ENCODE results near the gene NPC1.

NPC1 gene

GRCh38 chr18:23548275-23548674, 38.0 kb downstream of the NPC1 start:
- no peak for DNase-seq (ENCODE audit: low read depth)

GRCh38 chr18:23547846-23548245, 38.5 kb downstream of the NPC1 start:
- no peak for DNase-seq (ENCODE audit: low read depth)

GRCh38 chr18:23547306-23547705, 39.0 kb downstream of the NPC1 start:
- no peak for DNase-seq (ENCODE audit: low read depth)

GRCh38 chr18:23545247-23545789, 41.0 kb downstream of the NPC1 start:
- DNase-seq (ENCODE audit: low read depth), result no peak

GRCh38 chr18:23542461-23542860, 43.8 kb downstream of the NPC1 start:
- no peak for DNase-seq (ENCODE audit: low read depth)

GRCh38 chr18:23541349-23542093, 44.8 kb downstream of the NPC1 start:
- DNase-seq (ENCODE audit: low read depth), result no peak

GRCh38 chr18:23540867-23541266, 45.4 kb downstream of the NPC1 start:
- DNase-seq (ENCODE audit: low read depth), result no peak

- DNase-seq (ENCODE audit: low read depth), result no peak
These were observed 46.3 kb downstream of the NPC1 start for GRCh38 chr18:23539911-23540525.

GRCh38 chr18:23539296-23539695, 47.0 kb downstream of the NPC1 start:
- no peak for DNase-seq (ENCODE audit: low read depth)

- no peak for DNase-seq (ENCODE audit: low read depth)
These were observed 47.4 kb downstream of the NPC1 start for GRCh38 chr18:23538870-23539269.

- no peak for DNase-seq (ENCODE audit: low read depth)
These were observed 48.3 kb downstream of the NPC1 start for GRCh38 chr18:23538001-23538400.

- no peak for DNase-seq (ENCODE audit: low read depth)
These were observed 49.0 kb downstream of the NPC1 start for GRCh38 chr18:23537274-23537673.

GRCh38 chr18:23536204-23536603, 50.1 kb downstream of the NPC1 start:
- no peak for DNase-seq (ENCODE audit: low read depth)

- DNase-seq (ENCODE audit: low read depth), result no peak
These were observed 52.0 kb downstream of the NPC1 start for GRCh38 chr18:23534276-23534675.

GRCh38 chr18:23532848-23533247, 53.5 kb downstream of the NPC1 start:
- DNase-seq (ENCODE audit: low read depth), result no peak

GRCh38 chr18:23531912-23532311, 54.4 kb downstream of the NPC1 start:
- DNase-seq (ENCODE audit: low read depth), result no peak

- no peak for DNase-seq (ENCODE audit: low read depth)
These were observed 56.1 kb downstream of the NPC1 start for GRCh38 chr18:23530195-23530594.

- no peak for DNase-seq (ENCODE audit: low read depth)
These were observed 56.7 kb downstream of the NPC1 start for GRCh38 chr18:23529604-23530003.

GRCh38 chr18:23528580-23529472, 57.5 kb downstream of the NPC1 start:
- DNase-seq (ENCODE audit: low read depth), result no peak

GRCh38 chr18:23526501-23527063, 59.7 kb downstream of the NPC1 start:
- no peak for DNase-seq (ENCODE audit: low read depth)

- DNase-seq (ENCODE audit: low read depth), result no peak
These were observed 62.0 kb downstream of the NPC1 start for GRCh38 chr18:23524213-23524707.
